GM12865 (cell line): ENCODE results near the gene UMODL1.

ENCODE experiments used
- DNase-seq: peaks from one replicate; pipeline ENCODE4 v3.0.0; 2010; ENCODE audit warnings: low read depth
- H3K4me3 ChIP-seq: 2 replicates; pipeline ENCODE4 v1.5.1; 2011; ENCODE audit warnings: mild to moderate bottlenecking, low read depth, low read length, control low read depth
- CTCF ChIP-seq: IDR thresholded peaks from 2 replicates; pipeline ENCODE4 v1.5.1; 2011; ENCODE audit warnings: low read length, control low read depth, low read depth, inconsistent platforms; ENCODE audit not compliant: insufficient read depth; ENCODE audit errors: missing control alignments

UMODL1 gene

DNA sequence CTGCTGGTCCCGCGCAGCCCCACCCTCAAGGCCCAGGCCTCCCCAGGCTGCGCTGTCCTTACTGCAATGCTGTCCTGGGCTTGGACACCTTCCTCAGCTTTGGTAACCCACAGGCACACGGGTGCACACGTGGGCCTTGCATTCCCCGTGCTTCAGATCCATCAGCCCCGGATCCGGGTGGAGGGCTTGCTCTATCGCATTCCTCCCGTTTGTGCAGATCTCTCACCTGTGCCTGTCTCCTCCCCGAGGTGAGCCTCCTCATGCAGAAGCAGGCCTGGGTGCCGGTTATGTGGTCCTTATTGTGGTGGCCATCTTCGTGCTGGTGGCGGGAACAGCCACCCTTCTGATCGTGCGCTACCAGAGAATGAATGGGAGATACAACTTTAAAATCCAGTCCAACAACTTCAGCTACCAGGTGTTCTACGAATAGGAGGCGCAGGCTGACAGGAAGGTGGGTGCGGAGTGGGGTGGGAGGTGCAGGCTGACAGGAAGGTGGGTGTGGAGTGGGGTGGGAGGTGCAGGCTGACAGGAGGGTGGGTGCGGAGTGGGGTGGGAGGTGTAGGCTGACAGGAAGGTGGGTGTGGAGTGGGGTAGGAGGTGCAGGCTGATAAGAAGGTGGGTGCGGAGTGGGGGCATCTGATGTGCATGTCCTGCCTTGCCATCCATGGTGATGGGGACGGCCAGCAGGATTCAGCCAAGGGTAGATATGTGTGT is 66.2 kb downstream of the UMODL1 start:
- TF ChIP-seq CTCF, result no peak

GRCh38 chr21:42140196-42140934 is 69.2 kb downstream of the UMODL1 start:
- TF ChIP-seq CTCF, result no peak
- H3K4me3 ChIP-seq, result no peak overlapping the region
- no peak for DNase-seq

More for the DNA sequence above, 66.2 kb downstream of the UMODL1 start:
- DNase-seq, result no peak
- H3K4me3 ChIP-seq, result no peak overlapping the region

- no peak for DNase-seq
- TF ChIP-seq CTCF, result no peak
- H3K4me3 ChIP-seq, result no peak overlapping the region
Measured at GRCh38 chr21:42141643-42142042, 70.5 kb downstream of the UMODL1 start.

DNA sequence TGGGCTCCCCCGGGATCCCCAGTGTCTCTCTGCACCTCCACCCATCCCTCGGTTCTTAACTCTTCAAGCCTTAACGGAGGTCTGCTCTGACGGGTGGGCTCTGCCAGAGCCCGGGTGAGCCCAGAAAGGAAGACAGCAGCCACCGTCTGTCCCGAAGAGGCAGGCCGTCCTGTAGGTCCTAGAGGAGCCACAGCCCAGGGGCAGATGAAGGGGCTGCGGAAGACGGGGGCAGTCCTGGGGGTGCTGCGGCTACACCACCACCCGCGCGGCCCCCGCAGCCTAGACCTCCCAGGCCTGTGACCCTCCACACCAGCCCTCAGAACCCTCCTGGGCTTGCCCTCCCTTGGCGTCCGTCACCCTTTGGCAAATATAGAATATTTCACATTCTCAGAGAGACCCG is 71.0 kb downstream of the UMODL1 start:
- H3K4me3 ChIP-seq, result no peak overlapping the region
- TF ChIP-seq CTCF, result no peak
- no peak for DNase-seq

- no peak overlapping the region for H3K4me3 ChIP-seq
- TF ChIP-seq CTCF, result no peak
- DNase-seq, result no peak
Measured at GRCh38 chr21:42142627-42143026, 71.5 kb downstream of the UMODL1 start.

DNA sequence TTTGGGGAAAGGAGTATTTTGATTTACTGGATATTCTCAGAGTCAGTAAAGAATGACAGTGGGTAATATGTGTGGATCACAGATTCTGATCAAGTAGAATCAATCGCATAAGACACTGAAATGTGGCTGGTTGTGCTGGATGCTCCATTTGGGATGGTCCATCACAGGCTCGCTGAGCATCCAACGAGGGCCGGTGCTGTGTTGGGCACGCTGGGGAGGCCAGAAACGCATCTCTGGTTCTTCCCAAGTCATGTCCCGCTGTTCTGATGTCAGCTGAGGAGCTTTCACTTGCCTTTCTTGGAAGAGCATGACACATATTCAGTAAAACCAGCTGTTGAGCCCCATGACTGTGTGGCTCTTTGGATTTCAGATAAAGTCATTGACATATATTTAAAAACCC is 72.0 kb downstream of the UMODL1 start:
- H3K4me3 ChIP-seq, result no peak overlapping the region
- TF ChIP-seq CTCF, result no peak
- no peak for DNase-seq
